ENCODE data around the gene YARS1.

YARS1 gene

GRCh38 chr1:32741413-32742198, 75.6 kb downstream of the YARS1 start:
- peak; percentile 15 for DNase-seq

GRCh38 chr1:32741059-32741412, 76.1 kb downstream of the YARS1 start:
- no peak for DNase-seq

- no peak for DNase-seq
Measured at GRCh38 chr1:32736812-32737791, 80.1 kb downstream of the YARS1 start.

GRCh38 chr1:32733582-32734321, 83.4 kb downstream of the YARS1 start:
- DNase-seq: no peak

GRCh38 chr1:32729254-32730046, 87.7 kb downstream of the YARS1 start:
- DNase-seq: no peak

GRCh38 chr1:32728413-32729077, 88.6 kb downstream of the YARS1 start:
- DNase-seq: no peak

GRCh38 chr1:32727876-32728275, 89.3 kb downstream of the YARS1 start:
- no peak for DNase-seq

- no peak for DNase-seq
Measured at GRCh38 chr1:32725615-32725982, 91.6 kb downstream of the YARS1 start.

All from HCEC 1CT (cell line).